Gastrocnemius medialis (tissue), 4 donors: ENCODE measurements around the gene WNT2.

Source experiments
- CTCF ChIP-seq, 5 experiments: fragments of 450-650 bp in 3 of 5; fragments of 200-600 bp in 2 of 5; sonication (generic) in 2 of 5; IDR thresholded peaks in 4 of 5; conservative IDR thresholded peaks in 1 of 5; 1 replicate in 4 of 5; 2 replicates in 1 of 5; pipeline ENCODE4 v1.5.1; 2016 to 2019; ENCODE audit warnings: antibody characterized with exemption in 5 of 5, mild to moderate bottlenecking in 3 of 5, moderate library complexity in 3 of 5
- POLR2A ChIP-seq, 2 donors: fragments of 450-650 bp; IDR thresholded peaks; one replicate each; pipeline ENCODE4 v1.6.1; 2017; ENCODE audit warnings: antibody characterized with exemption in 2 of 2, mild to moderate bottlenecking in 2 of 2, moderate library complexity in 2 of 2

- no peak for TF ChIP-seq CTCF (IDR thresholded peaks at IDR 0.05 in 4 of 5, conservative IDR thresholded peaks at IDR 0.05 in 1 of 5)
- TF ChIP-seq POLR2A (IDR thresholded peaks at IDR 0.05), result no peak
Observed at GRCh38 chr7:117313582-117313981, 9.3 kb downstream of the WNT2 start.
